Aorta (tissue), 5 donors: ENCODE measurements around the gene DCAF6. TPM values are rescaled to one million over a fixed set of nuclear protein-coding genes. Genes with fewer than 3 reads are reported as not detected.
"Not testable (repeated sequence)": the region's sequence is repeated elsewhere in the genome, so short reads cannot be mapped to it uniquely, and the experiment has no call there.

ENCODE experiments used
- ATAC-seq: fragments of 200-7000 bp; cut with Tn5 transposase; one replicate; pipeline ENCODE4 v1.9.1; 2022; ENCODE audit warnings: moderate library complexity; ENCODE audit not compliant: low FRiP score
- DNase-seq, 2 donors: peaks; one replicate each; pipeline ENCODE4 v3.0.0-alpha.2; 2020
- H3K27ac ChIP-seq, 2 donors: one replicate each; pipeline ENCODE4 v1.5.1; 2013; ENCODE audit warnings: low read length in 2 of 2, mild to moderate bottlenecking in 2 of 2, moderate library complexity in 2 of 2, control low read depth in 1 of 2, inconsistent platforms in 1 of 2, low read depth in 1 of 2
- H3K27me3 ChIP-seq, 2 donors: one replicate each; pipeline ENCODE4 v1.6.1; 2013; ENCODE audit warnings: control low read depth in 1 of 2, low read length in 1 of 2, mild to moderate bottlenecking in 1 of 2, moderate library complexity in 1 of 2; ENCODE audit not compliant: insufficient read depth in 2 of 2, control insufficient read depth in 1 of 2
- H3K36me3 ChIP-seq, 2 donors: one replicate each; pipeline ENCODE4 v1.6.1; 2013; ENCODE audit warnings: control low read depth in 1 of 2, low read length in 1 of 2, mild to moderate bottlenecking in 1 of 2; ENCODE audit not compliant: insufficient read depth in 2 of 2, control insufficient read depth in 1 of 2
- H3K4me1 ChIP-seq, 2 donors: one replicate each; pipeline ENCODE4 v1.6.1; 2013; ENCODE audit warnings: low read length in 2 of 2, control low read depth in 1 of 2, mild to moderate bottlenecking in 1 of 2, moderate library complexity in 1 of 2; ENCODE audit not compliant: insufficient read depth in 2 of 2, control insufficient read depth in 1 of 2
- H3K4me3 ChIP-seq, 2 donors: one replicate each; pipeline ENCODE4 v1.5.1; 2013; ENCODE audit warnings: low read length in 2 of 2, control low read depth in 1 of 2, mild to moderate bottlenecking in 1 of 2
- H3K9me3 ChIP-seq: one replicate; pipeline ENCODE4 v1.6.1; 2013; ENCODE audit warnings: mild to moderate bottlenecking, low read length; ENCODE audit not compliant: control insufficient read depth
- WGBS, 2 donors: extraction: QIAGEN DNeasy Blood & Tissue Kit; methylation state at CpG; one replicate each; pipeline ENCODE4 v1.1.7; 2013; 5-methylcytosine and 5-hydroxymethylcytosine counted together
- intact Hi-C, 2 donors: fragments of 100-400 bp; cut with DNase I; formaldehyde crosslinking; loops; one replicate each; pipeline versions ENCODE4 v1.14.2 to v1.15.0; 2022
- long read RNA-seq, 2 donors: library from polyadenylated mRNA; unstranded; transcript quantifications; one replicate each; pipeline ENCODE4 v2.0.0, GENCODE V29; 2020 to 2021
- polyA plus RNA-seq, 2 donors: library from polyadenylated mRNA; stranded (reverse); fragments of 200-250 nt; gene quantifications; one replicate each; pipeline ENCODE4 v1.2.3, GENCODE V29; 2013
- total RNA-seq, 2 donors: library from RNA; stranded (reverse); fragmentation: NEBNext Ultra II Directional; extraction: Animal tissue kit (Norgen Biotek cat#: 25700); gene quantifications; one replicate each; pipeline ENCODE4 v1.2.1, GENCODE V29; 2021
- donor health status: healthy with polysubstance abuse.
- donor health status: Bipolar disorder and iron deficiency.
- donor health status: DM: no; HTN: no; CAD: no.
- donor health status: DM: no; HTN: no; CAD: no.
- donor health status: DM: yes; HTN: yes; CAD: no.

The DCAF6 gene, protein sequence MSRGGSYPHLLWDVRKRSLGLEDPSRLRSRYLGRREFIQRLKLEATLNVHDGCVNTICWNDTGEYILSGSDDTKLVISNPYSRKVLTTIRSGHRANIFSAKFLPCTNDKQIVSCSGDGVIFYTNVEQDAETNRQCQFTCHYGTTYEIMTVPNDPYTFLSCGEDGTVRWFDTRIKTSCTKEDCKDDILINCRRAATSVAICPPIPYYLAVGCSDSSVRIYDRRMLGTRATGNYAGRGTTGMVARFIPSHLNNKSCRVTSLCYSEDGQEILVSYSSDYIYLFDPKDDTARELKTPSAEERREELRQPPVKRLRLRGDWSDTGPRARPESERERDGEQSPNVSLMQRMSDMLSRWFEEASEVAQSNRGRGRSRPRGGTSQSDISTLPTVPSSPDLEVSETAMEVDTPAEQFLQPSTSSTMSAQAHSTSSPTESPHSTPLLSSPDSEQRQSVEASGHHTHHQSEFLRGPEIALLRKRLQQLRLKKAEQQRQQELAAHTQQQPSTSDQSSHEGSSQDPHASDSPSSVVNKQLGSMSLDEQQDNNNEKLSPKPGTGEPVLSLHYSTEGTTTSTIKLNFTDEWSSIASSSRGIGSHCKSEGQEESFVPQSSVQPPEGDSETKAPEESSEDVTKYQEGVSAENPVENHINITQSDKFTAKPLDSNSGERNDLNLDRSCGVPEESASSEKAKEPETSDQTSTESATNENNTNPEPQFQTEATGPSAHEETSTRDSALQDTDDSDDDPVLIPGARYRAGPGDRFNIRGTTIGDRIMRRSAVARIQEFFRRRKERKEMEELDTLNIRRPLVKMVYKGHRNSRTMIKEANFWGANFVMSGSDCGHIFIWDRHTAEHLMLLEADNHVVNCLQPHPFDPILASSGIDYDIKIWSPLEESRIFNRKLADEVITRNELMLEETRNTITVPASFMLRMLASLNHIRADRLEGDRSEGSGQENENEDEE
- 10 to 100 TPM; 55.5 to 68.7 TPM for total RNA-seq
- polyA plus RNA-seq = 10 to 100 TPM; 37.3 to 43.3 TPM
- long read RNA-seq, donor 1, transcript DCAF6-201 (19 exons, 3,186 nt) = major isoform, 11 of 78 reads
- long read RNA-seq, donor 1, partial matches to known transcripts = 44 of 78 reads
- long read RNA-seq, donor 1, other reads (novel, unspliced or antisense) = 19 of 78 reads
- long read RNA-seq, donor 2, transcript DCAF6-201 (19 exons, 3,186 nt) = major isoform, 18 of 50 reads
- long read RNA-seq, donor 2, transcript DCAF6-203 (20 exons, 3,302 nt) = minor isoform, 7 of 50 reads
- long read RNA-seq, donor 2, partial matches to known transcripts = 12 of 50 reads
- long read RNA-seq, donor 2, other reads (novel, unspliced or antisense) = 13 of 50 reads

DNA sequence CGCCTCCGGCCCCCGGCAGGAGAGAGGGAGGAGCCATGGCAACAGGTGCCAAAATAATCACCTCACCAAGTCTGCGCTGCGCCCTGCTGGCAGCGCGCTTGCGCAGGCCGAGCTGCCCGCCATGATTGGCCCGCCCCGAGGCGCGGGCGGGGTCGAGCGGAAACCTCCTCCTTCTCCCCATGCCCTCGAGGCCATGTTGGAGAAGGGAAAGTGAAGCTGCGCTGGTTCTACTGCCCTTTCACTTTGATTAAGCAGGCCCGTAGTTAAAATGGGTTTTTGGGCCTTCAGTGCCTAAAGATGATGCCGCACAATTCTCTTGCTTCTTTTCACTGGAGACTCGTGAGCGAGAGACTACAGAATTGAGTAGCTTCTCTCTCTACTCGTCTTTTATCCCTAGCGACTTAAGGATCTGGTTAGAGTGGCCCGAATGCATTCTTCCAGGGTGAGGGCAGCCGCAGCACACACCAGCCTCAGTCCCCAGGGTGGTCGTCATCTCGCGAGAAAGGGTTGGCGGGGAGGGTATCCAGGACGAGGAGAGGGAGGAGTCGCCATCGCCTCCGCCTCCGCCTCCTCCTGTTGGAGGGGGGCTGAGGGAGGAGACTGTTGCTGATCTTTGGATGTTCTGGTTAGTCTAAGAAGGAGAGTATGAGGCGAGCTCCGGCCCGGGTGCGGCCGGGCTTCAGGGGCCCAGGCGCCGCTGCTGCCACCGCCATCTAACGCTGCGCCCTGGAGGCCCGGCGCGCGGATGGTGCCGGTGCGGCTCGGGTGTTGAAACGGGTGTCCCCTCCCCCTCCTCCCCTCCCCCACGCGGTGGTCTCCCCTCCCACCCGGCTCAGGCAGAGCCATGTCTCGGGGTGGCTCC lies at the start of gene DCAF6:
DCAF6 (plus strand) TSS at position 616 of the 862 bp plus-strand sequence; CDS start at position 845, 229 bp downstream.
- DNase-seq = peak; percentile 98
- no peaks in the 10 kb centered on the region for H3K4me1 ChIP-seq
- H3K27me3 ChIP-seq = no peaks in the 10 kb centered on the region
- H3K4me3 ChIP-seq = peak within 1 kb of the TSS; percentile 84 to 94
- H3K27ac ChIP-seq = peak within 1 kb of the TSS; percentile 62 to 91
- H3K9me3 ChIP-seq = no peaks in the 10 kb centered on the region
- intact Hi-C loops = loop anchor here (2.0 to 10.0 kb wide), 4 partner anchors 114 to 221 kb away; no protein-coding TSS in a partner anchor
- ATAC-seq = peak; percentile 98
- 0% methylated on average over 41 to 58 of the region's 58 CpGs for WGBS, 2 donors
- H3K36me3 ChIP-seq = no peaks in the 10 kb centered on the region

DNA sequence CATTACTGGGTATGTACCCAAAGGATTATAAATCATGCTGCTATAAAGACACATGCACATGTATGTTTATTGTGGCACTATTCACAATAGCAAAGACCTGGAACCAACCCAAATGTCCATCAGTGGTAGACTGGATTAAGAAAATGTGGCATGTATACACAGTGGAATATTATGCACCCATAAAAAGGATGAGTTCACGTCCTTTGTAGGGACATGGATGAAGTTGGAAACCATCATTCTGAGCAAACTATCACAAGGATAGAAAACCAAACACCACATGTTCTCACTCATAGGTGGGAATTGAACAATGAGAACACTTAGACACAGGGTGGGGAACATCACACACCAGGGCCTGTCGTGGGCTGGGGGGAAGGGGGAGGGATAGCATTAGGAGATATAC lies 49.3 kb upstream of the DCAF6 start:
- H3K9me3 ChIP-seq, ATAC-seq, DNase-seq, H3K36me3 ChIP-seq, H3K27ac ChIP-seq, H3K4me3 ChIP-seq, intact Hi-C loops, H3K27me3 ChIP-seq, H3K4me1 ChIP-seq: not testable (repeated sequence)
- 92% methylated on average over 2 of the region's 2 CpGs for WGBS, 2 donors

DNA sequence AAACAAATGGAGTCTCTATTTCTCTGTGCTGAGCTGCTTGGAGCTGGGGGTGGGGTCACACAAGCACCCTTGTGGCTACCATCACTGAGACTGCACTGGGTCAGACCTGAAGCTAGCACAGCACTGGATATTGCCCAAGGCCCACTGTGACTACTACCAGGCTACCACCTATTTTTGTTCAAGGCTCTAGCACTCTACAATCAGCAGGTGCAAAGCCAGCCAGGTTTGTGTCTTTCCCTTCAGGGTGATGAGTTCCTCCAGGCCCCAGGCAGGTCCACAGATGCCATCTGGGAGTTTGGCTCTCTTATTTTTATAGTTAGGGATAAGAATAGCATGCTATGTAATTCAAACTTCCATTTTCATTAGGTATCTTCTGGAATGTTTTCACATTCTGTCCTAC lies 46.1 kb upstream of the DCAF6 start:
- intact Hi-C loops = no loop called here
- Histone ChIP-seq H3K27ac (no peak overlapping the region), H3K27me3 (no peaks in the 10 kb centered on the region), H3K9me3 (no peaks in the 10 kb centered on the region), H3K4me3 (no peak overlapping the region), H3K36me3 (no peaks in the 10 kb centered on the region), H3K4me1 (no peaks in the 10 kb centered on the region)
- no peak for ATAC-seq
- no peak for DNase-seq

DNA sequence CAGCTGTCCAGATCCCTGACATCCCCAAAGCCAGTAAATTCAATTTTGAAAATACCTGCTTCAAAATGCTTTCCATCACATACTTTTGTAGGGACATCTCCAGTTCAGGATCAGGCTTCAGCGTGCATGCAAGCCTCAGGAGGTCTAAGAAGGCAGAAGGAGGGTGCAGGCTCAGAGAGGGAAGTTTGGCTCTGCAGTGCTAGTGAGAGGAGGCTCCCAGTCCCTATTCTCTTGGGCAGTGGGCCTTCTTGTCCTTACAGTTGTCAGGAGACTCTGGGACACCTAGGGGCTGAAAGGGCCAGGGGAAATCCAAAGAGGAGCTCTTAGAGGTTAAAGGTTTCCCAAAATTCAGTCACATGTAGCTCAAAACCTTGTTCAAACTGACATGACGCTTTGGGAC lies 42.7 kb upstream of the DCAF6 start:
- 96 to 97% methylated on average over 2 of the region's 2 CpGs for WGBS, 2 donors
- intact Hi-C loops = no loop called here
- Histone ChIP-seq H3K4me3 (no peak overlapping the region), H3K4me1 (no peaks in the 10 kb centered on the region), H3K9me3 (no peaks in the 10 kb centered on the region), H3K27me3 (no peaks in the 10 kb centered on the region), H3K27ac (no peak overlapping the region), H3K36me3 (no peaks in the 10 kb centered on the region)
- ATAC-seq (no peak), DNase-seq (no peak)

DNA sequence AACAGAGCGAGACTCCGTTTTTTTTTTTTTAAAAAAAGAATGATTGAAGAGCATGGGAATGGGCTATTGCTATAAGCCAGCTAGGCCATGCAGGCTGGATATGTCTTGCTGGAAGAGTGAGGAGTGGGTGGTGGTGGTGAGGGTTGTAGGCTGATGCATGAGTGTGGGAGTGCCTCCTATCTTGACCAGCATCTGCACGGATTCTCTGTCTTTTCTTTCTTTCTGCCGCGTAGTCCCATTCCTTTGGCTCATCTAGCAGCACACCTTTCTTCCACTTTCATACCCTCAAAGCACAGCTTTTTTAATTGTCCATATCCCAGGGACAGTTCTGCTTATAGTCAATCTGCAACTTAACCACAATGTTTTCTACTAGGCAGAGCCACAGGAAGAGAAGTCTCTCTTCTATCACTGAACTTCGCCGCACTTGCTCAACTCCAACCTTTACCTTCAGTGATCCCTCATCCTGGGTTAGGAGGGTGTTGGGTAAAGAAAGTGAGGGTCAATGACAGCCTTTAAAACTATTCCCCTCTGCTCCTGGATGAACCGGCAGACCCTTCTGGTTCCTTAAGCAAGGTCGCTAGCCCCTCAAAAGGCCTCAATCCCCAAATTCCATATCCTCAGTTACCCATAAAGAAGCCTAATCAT lies 37.8 kb upstream of the DCAF6 start:
- Histone ChIP-seq H3K4me3 (no peak overlapping the region), H3K27me3 (no peaks in the 10 kb centered on the region), H3K36me3 (no peaks in the 10 kb centered on the region), H3K27ac (peak overlapping the region; percentile 18 to 39), H3K4me1 (no peaks in the 10 kb centered on the region), H3K9me3 (no peaks in the 10 kb centered on the region)
- intact Hi-C loops = no loop called here
- ATAC-seq (no peak), DNase-seq (no peak)
- 94 to 98% methylated on average over 9 of the region's 9 CpGs for WGBS, 2 donors

DNA sequence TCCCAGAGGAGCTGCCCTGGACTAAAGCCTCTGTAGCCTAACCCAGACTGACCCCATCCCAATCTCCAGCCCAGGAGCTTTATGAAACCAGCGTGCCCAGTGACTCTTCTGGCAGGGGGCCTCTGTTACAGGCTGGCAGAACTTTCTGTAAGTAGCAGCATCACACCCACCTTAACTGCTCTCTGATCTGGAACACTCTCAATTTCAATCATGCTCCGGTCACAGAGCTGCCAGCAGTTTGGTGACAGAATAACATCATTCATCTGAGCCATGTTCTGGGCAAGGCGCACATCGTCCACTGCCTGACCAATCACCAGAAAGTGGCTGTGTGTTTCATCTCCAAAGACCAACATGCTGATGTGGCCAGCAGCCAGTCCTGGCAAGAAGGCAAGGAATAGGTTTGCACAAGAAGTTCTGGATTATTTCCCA lies 37.2 kb upstream of the DCAF6 start:
- Histone ChIP-seq H3K9me3 (no peaks in the 10 kb centered on the region), H3K27ac (peak overlapping the region; percentile 18 to 39), H3K4me1 (no peaks in the 10 kb centered on the region), H3K4me3 (no peak overlapping the region), H3K27me3 (no peaks in the 10 kb centered on the region), H3K36me3 (no peaks in the 10 kb centered on the region)
- ATAC-seq (peak; percentile 81), DNase-seq (peak; percentile 85 to 88)
- intact Hi-C loops = no loop called here
- 0 to 5% methylated on average over 4 of the region's 4 CpGs for WGBS, 2 donors

DNA sequence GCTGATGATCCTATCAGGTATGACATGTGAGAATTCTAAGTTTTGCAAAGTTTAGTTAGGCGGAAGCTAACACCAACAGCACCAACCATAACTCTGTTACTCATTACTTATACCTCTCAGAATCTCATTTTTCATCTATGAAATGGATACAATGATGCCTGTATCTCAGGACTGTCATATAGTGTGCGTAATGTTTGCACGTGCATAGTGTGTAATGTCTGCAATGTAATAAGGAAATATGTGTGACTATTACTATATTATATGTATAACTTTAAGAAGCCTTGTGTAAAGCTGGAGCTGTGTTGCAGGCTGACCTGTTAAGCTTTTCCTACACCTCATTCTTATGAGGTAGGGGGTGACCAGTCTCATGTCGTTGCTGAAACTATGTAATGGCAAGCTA lies 35.6 kb upstream of the DCAF6 start:
- Histone ChIP-seq H3K27ac (no peak overlapping the region), H3K36me3 (no peaks in the 10 kb centered on the region), H3K27me3 (no peaks in the 10 kb centered on the region), H3K9me3 (no peaks in the 10 kb centered on the region), H3K4me3 (no peak overlapping the region), H3K4me1 (no peaks in the 10 kb centered on the region)
- no peak for DNase-seq
- WGBS, 2 donors = 93 to 95% methylated on average over 4 of the region's 4 CpGs
- intact Hi-C loops = no loop called here
- ATAC-seq = no peak
